Skeletal muscle satellite cell (primary cell): ENCODE results near the gene AFAP1.

Experiments
- H3K27me3 ChIP-seq: 2 replicates; pipeline ENCODE4 v1.7.0; 2013; ENCODE audit warnings: low read length; ENCODE audit not compliant: control insufficient read depth, insufficient read depth
- H3K36me3 ChIP-seq: 2 replicates; pipeline ENCODE4 v1.7.0; 2013; ENCODE audit warnings: mild to moderate bottlenecking, control low read depth, low read length; ENCODE audit not compliant: insufficient read depth
- H3K4me1 ChIP-seq: 2 replicates; pipeline ENCODE4 v1.7.0; 2013; ENCODE audit warnings: low read length; ENCODE audit not compliant: control insufficient read depth, insufficient read depth
- H3K4me2 ChIP-seq: 2 replicates; pipeline ENCODE4 v1.7.0; 2013; ENCODE audit warnings: mild to moderate bottlenecking, low read length
- H3K4me3 ChIP-seq: 2 replicates; pipeline ENCODE4 v1.7.0; 2013; ENCODE audit warnings: low read length
- H3K9ac ChIP-seq: 2 replicates; pipeline ENCODE4 v1.7.0; 2013; ENCODE audit warnings: mild to moderate bottlenecking, low read depth, low read length, moderate library complexity
- H3K9me3 ChIP-seq: replicated peaks from 2 replicates; pipeline ENCODE4 v1.7.0; 2013; ENCODE audit warnings: mild to moderate bottlenecking, control low read depth, low read length

AFAP1 gene

DNA sequence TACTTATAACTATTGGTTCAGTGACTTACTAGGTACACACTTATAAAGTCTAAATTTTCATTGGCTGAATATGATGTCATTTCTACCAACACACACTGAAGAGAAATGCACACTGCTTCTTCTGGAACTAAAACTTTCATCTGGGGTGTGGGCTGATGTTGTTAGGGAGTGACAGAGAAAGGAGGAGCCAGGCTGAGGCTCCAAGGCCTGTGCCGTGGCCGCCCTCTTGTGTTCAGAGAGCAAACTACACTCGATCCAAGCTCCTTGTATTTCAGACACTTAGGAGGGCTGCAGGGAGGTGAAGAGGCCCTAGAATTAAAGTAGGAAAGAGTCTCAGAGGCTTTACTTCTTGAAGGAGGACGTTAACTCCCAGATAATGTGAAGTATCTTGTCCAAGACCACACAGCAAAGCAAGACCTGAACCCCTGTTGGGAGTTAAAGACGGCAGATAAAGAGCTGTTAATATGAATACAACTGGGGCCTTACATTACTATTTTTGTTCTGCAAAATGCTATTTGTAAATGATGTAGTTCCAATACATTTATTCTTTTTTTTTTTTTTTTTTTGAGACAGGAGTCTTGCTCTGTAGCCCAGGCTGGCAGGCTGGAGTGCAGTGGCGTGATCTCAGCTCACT is 137.5 kb downstream of the AFAP1 start:
- Histone ChIP-seq H3K36me3 (peaks cover 50% of the 10 kb centered on the region), H3K27me3 (no peaks in the 10 kb centered on the region), H3K9me3 (no peaks in the 10 kb centered on the region), H3K4me1 (peaks cover 35% of the 10 kb centered on the region), H3K9ac (no peak overlapping the region), H3K4me3 (no peak overlapping the region), H3K4me2 (no peak overlapping the region)

- H3K4me3 ChIP-seq: no peak overlapping the region
- H3K36me3 ChIP-seq: peaks cover 51% of the 10 kb centered on the region
- H3K4me1 ChIP-seq: peaks cover 29% of the 10 kb centered on the region
Observed at GRCh38 chr4:7801641-7802040, 138.0 kb downstream of the AFAP1 start.

DNA sequence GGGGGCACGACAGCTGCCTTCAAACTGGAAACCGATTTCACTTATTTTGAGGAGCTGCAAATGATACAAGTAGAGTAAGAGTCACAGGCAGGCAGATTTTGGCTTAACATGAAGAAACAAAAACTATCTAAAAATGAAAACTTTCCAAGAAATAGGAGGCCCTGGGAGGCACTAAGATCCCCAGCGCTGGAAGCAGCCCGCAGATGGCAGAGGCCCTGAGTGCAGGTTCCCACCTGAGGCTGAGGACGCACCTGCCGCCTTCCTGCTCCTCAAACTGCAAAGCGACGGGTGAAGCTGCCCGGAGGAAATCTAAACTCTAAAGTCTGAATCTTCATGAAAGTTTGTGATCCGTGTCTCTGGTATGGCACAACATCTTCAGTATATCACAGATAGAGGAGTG is 138.7 kb downstream of the AFAP1 start:
- Histone ChIP-seq H3K4me3 (no peak overlapping the region), H3K36me3 (peaks cover 53% of the 10 kb centered on the region), H3K9me3 (no peaks in the 10 kb centered on the region)

More at GRCh38 chr4:7801641-7802040, 138.0 kb downstream of the AFAP1 start:
- Histone ChIP-seq H3K9ac (no peak overlapping the region), H3K4me2 (no peak overlapping the region), H3K27me3 (no peaks in the 10 kb centered on the region), H3K9me3 (no peaks in the 10 kb centered on the region)

GRCh38 chr4:7800410-7800809 is 139.3 kb downstream of the AFAP1 start:
- peaks cover 17% of the 10 kb centered on the region for H3K4me1 ChIP-seq
- peaks cover 59% of the 10 kb centered on the region for H3K36me3 ChIP-seq
- no peak overlapping the region for H3K9ac ChIP-seq
- H3K27me3 ChIP-seq: no peaks in the 10 kb centered on the region
- no peak overlapping the region for H3K4me3 ChIP-seq
- no peak overlapping the region for H3K4me2 ChIP-seq
- no peaks in the 10 kb centered on the region for H3K9me3 ChIP-seq

More for the DNA sequence above, 138.7 kb downstream of the AFAP1 start:
- Histone ChIP-seq H3K9ac (no peak overlapping the region), H3K4me2 (no peak overlapping the region), H3K4me1 (peaks cover 23% of the 10 kb centered on the region), H3K27me3 (no peaks in the 10 kb centered on the region)

DNA sequence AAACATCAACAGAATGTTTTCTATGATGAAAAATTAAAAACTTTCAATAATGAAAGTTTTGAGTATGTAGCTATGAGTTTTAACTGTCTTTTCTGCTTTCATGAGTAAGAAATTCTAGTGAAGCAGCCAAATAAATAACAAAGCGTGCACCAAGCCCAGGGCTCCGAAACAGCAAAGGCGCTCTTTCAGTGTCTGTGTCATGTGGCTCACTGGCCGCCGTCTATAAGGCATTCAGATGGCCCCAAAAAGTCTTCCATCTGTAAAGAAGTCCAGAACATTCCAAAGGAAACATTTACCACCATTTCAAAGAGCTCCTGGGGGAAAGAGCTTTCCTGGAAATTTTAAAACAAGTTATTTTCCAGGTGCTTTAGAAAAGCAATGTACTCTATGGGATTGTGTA is 139.9 kb downstream of the AFAP1 start:
- no peaks in the 10 kb centered on the region for H3K9me3 ChIP-seq
- H3K4me1 ChIP-seq: peaks cover 10% of the 10 kb centered on the region
- H3K9ac ChIP-seq: no peak overlapping the region
- H3K36me3 ChIP-seq: peaks cover 57% of the 10 kb centered on the region
- H3K4me2 ChIP-seq: no peak overlapping the region
- H3K27me3 ChIP-seq: no peaks in the 10 kb centered on the region
- no peak overlapping the region for H3K4me3 ChIP-seq

- H3K36me3 ChIP-seq: peaks cover 54% of the 10 kb centered on the region
Observed at GRCh38 chr4:7799306-7799705, 140.4 kb downstream of the AFAP1 start.

DNA sequence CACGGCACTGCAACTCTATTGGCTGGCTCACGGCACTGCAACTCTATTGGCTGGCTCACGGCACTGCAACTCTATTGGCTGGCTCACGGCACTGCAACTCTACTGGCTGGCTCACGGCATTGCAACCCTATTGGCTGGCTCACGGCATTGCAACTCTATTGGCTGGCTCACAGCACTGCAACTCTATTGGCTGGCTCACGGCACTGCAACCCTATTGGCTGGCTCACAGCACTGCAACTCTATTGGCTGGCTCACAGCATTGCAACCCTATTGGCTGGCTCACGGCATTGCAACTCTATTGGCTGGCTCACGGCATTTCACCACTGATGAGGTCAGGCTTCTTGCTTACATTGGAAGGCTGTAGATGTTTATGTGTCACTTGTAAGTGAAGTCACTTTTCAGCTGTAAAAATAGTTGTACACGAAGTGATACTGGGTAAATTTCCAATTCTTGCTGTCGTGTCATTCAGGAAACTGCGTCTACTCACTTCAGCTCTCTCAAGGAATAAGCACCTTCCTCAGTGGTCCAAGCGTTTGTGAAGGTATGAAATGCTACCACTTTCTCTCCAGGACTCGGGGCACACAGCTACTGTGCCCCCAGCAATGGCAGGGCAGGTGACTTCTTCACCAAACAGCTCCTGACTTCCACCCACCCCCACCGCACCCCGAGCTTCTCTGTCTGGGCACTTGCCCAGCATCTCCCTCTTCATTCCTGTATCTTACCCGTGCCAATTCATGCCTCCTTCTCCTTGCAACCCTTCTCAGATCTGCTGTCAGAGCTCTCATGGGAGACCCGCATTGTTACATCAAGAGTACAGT is 141.3 kb downstream of the AFAP1 start:
- Histone ChIP-seq H3K4me3 (no peak overlapping the region), H3K36me3 (peaks cover 58% of the 10 kb centered on the region), H3K9me3 (no peaks in the 10 kb centered on the region), H3K9ac (no peak overlapping the region), H3K4me1 (no peaks in the 10 kb centered on the region), H3K4me2 (no peak overlapping the region), H3K27me3 (no peaks in the 10 kb centered on the region)

More at GRCh38 chr4:7799306-7799705, 140.4 kb downstream of the AFAP1 start:
- Histone ChIP-seq H3K4me1 (peaks cover 6% of the 10 kb centered on the region), H3K4me2 (no peak overlapping the region), H3K9me3 (no peaks in the 10 kb centered on the region), H3K9ac (no peak overlapping the region), H3K4me3 (no peak overlapping the region), H3K27me3 (no peaks in the 10 kb centered on the region)

DNA sequence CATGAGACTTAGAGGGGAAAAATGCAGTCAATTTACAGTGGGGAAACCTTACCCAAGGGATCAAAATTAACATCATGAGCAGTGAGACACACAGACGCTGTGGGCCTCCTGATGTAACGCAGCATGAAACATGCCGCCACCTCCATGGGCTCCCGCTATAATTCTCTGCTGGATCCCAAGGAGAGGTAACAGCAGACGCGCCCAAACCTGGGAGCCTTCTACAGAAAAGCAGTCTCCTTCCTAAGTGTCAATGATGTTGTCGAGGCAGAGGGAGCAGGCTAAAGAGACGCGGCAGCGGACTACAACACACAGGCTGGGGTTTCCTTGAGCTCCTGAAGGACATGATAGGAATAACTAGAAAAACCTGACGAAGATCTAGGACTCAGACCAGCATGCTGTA is 142.3 kb downstream of the AFAP1 start:
- peaks cover 67% of the 10 kb centered on the region for H3K36me3 ChIP-seq
- H3K9me3 ChIP-seq: no peaks in the 10 kb centered on the region
- H3K27me3 ChIP-seq: no peaks in the 10 kb centered on the region
- no peak overlapping the region for H3K4me2 ChIP-seq
- H3K9ac ChIP-seq: no peak overlapping the region
- H3K4me3 ChIP-seq: no peak overlapping the region
- H3K4me1 ChIP-seq: no peaks in the 10 kb centered on the region

GRCh38 chr4:7795983-7796382 is 143.7 kb downstream of the AFAP1 start:
- Histone ChIP-seq H3K9me3 (no peaks in the 10 kb centered on the region), H3K4me2 (no peak overlapping the region), H3K4me1 (no peaks in the 10 kb centered on the region), H3K27me3 (no peaks in the 10 kb centered on the region), H3K4me3 (no peak overlapping the region), H3K9ac (no peak overlapping the region), H3K36me3 (peaks cover 75% of the 10 kb centered on the region)

DNA sequence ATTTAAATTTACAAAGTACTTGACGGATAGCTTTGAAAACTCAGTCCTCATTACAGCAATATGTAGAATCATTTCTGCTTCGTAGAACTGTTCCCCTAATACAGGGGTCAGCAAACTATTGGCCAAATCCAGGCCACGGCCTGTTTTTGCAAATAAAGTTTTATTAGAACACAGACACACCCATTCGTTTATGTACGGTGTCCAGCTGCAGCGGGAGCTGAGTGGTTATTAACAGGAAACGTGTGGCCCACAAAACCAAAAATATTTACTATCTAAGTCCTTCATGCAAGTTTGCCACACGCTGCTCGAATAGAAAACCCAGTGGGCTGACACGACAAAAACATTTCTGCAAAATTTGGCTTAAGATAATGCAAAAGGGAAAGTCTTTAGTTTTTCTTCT is 146.5 kb downstream of the AFAP1 start:
- Histone ChIP-seq H3K9me3 (no peaks in the 10 kb centered on the region), H3K27me3 (no peaks in the 10 kb centered on the region), H3K9ac (no peak overlapping the region), H3K36me3 (peaks cover 66% of the 10 kb centered on the region), H3K4me2 (no peak overlapping the region), H3K4me1 (no peaks in the 10 kb centered on the region), H3K4me3 (no peak overlapping the region)

- H3K9ac ChIP-seq: no peak overlapping the region
- H3K4me2 ChIP-seq: no peak overlapping the region
- no peaks in the 10 kb centered on the region for H3K9me3 ChIP-seq
- H3K4me1 ChIP-seq: no peaks in the 10 kb centered on the region
- H3K27me3 ChIP-seq: no peaks in the 10 kb centered on the region
- H3K4me3 ChIP-seq: no peak overlapping the region
- H3K36me3 ChIP-seq: peaks cover 65% of the 10 kb centered on the region
Observed at GRCh38 chr4:7792616-7793015, 147.0 kb downstream of the AFAP1 start.

GRCh38 chr4:7790999-7791398 is 148.7 kb downstream of the AFAP1 start:
- Histone ChIP-seq H3K4me2 (no peak overlapping the region), H3K36me3 (peaks cover 66% of the 10 kb centered on the region), H3K4me3 (no peak overlapping the region), H3K4me1 (no peaks in the 10 kb centered on the region), H3K9me3 (no peaks in the 10 kb centered on the region), H3K9ac (no peak overlapping the region), H3K27me3 (no peaks in the 10 kb centered on the region)
